GM18873 (cell line): Measurements from ENCODE around the gene CRYBB2.
"Not testable (repeated sequence)": the region's sequence is repeated elsewhere in the genome, so short reads cannot be mapped to it uniquely, and the experiment has no call there.

Experiments used
- ATAC-seq: cut with Tn5 transposase; IDR thresholded peaks from one replicate; pipeline ENCODE4 v1.9.1; 2021; ENCODE audit warnings: mild to moderate bottlenecking, moderate library complexity, moderate number of reproducible peaks; ENCODE audit not compliant: unreplicated experiment, low FRiP score

The CRYBB2 gene, protein sequence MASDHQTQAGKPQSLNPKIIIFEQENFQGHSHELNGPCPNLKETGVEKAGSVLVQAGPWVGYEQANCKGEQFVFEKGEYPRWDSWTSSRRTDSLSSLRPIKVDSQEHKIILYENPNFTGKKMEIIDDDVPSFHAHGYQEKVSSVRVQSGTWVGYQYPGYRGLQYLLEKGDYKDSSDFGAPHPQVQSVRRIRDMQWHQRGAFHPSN

DNA sequence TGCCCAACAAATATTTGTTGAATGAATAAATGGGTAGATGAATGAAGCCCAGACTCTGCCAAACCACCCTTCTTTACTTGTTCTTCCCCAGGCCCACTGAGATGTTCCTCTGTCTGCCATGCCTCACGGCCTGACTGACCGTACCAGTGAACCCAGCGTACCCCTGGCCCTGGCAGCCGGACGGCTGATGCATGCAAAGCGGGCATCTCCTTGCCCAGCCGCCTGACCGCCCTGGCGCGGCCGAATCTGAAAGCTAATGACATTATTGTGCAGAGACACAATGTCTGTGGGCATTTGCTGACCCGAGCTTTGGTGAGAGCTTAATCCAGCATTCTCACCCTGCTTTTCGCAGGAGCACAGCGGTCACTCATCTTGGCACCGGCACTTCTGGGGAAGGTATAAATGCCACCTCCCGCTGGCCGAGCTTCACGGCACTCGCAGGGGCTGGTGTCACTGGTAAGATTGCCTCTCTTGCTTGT, at the start of gene CRYBB2:
Gene CRYBB2, plus strand, starts transcription at position 429 of the 479 bp plus-strand sequence. CDS start 1,791 bp downstream, outside the sequence.
- ATAC-seq = no peak

DNA sequence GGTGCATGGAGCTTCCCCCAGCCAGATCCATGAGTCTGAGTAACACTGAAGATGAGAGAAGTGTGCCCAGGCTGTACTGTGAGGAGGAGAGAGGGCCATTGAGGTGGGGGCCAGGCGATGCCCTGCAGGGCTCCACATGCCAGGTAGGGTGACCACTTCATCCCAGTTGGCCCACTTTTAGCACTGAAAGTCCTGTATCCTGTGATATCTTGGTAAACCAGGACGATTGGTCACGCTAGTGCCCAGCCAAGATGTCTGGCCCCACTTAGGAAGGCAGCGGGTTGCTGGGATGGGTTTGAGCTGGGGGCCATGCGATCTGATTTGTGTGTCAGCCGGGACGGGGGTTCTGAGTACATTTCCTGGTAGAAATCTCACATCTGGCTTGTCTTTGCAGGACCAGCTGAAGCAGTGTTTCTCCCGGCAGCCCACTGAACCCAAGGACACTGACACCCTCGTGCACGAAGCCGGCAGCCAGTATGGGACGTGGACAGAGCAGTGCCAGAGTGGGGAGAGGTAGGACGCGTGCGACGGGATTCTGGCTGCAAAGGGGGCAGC, 48.9 kb upstream of the CRYBB2 start:
- no peak for ATAC-seq

DNA sequence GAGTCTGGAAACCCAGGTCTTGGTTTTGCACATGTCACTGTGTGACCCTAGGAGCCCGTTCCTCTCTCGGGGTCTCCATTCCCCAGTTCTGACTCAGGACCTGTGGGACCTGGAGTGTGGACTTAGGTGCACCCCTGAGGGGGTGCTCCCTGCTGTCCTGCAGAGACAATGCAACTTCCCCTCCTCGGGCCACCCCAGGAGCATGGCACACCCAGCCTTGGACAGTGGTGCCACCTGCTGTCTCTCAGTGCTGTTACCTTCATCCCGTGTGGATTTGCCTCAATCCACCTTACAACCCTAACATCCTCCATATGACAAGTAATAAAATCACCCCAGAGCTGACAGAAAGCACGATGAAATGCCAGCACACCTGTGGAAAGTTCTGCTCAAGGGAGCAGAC, 47.3 kb upstream of the CRYBB2 start:
- no peak for ATAC-seq

DNA sequence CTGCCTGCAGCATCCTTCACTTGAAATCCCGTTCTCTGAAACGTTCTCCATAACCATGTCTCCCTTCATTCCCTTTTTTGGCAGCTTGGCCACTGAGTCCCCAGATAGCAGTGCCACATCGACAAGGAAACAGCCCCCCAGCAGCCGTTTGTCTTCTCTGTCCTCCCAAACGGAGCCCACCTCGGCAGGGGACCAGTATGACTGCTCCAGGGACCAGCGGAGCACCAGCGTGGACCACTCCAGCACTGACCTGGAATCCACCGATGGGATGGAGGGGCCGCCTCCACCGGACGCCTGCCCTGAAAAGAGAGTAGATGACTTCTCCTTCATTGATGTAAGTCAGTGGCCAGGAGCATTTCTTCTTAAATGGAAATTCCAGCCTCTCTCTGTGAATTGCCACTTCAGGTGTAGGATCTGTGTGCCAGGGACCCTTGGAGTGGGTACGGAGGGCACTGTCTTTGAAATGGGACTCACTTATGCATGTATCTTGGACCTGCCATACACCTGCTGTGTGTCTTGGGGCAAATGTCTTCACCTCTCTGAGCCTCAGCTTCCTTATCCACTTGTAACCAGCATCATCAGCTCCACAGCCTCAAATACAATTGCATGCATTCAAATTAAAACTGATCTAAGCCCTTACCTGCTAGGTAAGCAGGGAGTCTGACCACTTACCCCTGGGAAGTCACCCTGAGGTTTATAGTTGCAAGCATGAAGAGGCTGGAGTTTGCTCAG, 45.1 kb upstream of the CRYBB2 start:
- no peak for ATAC-seq

DNA sequence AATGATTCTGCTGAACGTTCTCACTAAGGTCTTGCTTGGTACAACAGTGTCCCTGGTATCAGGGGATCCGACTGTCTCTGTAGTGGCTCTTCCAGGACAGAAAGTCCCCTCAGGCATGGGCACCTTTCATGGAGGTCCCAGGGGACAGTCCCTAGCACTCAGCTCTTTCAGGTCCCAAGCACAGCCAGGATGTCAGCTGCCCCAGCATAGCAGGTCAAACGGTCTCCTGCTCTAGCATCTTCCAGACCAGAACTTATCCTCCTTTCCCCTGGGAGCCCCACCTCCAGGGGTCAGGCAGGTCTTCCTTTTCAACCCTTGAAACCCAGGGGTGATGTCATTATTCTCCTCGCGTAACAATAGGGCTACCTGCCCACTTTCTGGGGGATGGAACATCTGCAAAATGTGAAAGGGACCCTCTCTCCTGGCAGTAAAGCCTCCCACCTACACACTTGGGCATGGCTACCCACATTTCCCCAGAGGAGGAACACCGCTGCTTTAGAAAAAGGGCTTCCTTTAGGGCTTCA, 44.5 kb upstream of the CRYBB2 start:
- no peak for ATAC-seq

DNA sequence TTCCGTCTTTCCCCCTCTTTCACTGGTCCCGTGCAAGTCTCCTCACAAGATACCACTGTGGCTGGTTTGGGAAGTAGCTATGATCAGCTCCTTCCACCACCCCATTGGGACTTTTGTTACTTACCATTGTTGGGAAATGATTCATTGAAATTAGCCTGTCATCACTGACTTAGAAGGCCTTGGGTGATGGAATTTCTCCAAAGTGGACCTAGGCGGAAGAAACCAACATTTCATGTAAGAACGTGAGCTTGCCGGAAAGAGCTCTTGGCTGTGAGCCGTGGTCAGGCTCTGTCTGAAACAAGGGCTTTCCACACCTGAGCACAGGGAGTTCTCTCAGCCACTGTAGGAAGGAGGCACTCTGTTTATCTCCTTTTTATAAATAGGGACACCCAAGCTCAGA, 43.3 kb upstream of the CRYBB2 start:
- ATAC-seq = no peak

DNA sequence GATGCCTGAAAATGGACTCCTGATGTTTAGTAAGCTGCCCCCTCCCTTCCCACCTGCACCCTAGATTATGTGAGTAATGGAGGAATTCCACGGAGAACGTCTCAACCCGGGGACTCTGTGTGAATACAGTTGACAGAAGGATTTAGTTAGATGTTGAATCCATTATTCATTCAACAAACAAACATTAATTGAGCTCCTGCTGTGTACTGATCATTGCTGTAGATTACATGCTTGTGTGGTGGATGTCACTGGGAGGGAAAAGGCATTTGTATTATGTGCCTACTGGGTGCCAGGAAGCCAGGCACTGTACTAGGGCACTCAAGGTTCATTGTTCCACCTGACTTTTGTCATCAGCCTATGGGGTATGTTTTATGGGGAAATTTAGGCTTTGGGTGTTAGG, 42.6 kb upstream of the CRYBB2 start:
- ATAC-seq = no peak

DNA sequence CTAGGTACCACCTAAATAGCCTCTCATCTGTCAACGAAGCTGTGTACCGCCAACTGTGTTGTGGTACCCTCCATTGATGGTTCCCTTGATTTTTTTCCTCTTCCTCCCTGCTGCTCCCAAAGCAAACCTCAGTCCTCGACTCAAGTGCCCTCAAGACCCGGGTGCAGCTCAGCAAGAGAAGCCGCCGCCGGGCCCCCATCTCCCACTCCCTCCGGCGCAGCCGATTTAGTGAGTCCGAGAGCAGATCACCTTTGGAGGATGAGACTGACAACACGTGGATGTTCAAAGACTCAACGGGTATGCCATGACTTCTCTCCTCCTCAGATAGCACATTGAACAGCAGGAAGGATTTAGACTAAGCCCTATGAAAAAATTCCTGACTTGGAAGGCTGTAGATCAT, 42.2 kb upstream of the CRYBB2 start:
- no peak for ATAC-seq

DNA sequence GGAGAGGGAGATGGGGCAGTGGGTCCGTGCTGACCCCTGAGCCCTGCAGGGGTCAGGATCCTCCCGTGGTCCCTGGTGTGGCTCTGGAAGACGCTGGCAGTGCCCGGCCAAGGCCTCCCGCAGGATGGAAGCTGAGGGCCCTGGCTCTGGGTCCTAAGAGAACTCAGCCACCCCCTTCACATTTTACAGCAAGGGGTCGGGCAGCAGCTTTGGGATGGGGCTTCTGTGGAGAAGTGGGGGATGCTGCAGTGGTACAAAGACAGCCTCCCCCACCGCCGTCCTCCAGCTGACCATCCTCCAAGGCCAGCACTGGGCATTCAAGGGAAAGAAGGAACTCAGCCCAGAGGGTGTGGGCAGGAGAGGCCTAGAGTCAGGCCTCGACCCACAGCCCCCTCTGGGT, 41.5 kb upstream of the CRYBB2 start:
- ATAC-seq = no peak

DNA sequence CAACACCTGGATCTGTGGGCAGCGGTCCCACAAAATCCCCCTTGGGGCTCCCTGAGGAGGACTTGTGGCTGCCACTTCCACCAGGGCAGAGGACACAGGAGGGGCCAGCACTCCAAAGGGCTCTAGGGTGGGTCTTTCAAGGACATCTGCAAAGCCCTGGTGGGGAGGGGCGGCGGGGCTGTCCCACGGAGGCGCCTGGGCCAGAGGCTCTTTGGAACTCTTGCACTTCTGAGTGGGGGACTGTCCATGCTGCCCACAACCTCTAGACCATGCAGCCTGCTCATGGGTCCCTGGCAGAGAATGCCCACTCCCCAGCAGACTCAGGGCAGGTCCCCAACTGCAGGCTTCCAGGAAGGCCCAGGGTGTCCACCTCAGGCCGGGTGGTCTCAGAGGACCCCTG, 41.1 kb upstream of the CRYBB2 start:
- not testable (repeated sequence) for ATAC-seq

DNA sequence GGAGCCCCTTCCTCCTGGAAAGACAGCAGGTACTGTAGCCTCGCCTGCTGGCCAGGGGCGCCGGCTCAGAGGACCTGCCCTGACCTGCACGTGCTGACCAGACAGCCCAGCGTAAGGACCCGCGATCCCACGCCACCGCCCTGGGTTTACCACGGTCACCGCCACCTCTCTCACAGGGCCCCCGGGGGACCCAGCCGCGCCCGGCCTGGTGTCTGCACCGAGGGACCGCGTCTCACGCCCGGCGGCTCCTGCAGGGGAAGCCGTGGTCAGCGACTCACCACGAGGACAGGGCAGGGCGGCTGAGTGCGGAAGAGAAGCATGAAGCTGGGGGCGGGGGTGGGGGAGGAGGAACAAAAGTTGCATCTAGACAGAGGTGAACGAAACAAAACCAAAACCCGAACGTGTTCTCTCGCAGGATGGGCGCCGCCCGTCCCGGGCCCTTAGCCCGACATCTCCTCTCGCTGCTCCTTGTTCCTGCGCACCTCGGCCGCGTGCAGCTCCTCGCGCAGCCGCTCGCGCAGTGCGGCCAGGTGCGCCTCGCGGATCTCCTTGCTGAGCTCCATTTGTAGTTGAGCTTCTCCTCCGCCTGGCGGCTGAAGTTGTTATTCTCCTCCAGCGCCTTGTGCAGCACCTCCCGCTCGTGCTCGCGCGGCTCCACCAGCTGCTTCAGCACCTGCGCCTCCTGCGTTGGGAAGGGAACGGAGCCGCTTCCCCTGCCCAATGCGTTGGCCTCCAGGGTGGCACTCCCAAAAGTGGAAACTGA, 40.4 kb upstream of the CRYBB2 start:
- ATAC-seq = not testable (repeated sequence)

DNA sequence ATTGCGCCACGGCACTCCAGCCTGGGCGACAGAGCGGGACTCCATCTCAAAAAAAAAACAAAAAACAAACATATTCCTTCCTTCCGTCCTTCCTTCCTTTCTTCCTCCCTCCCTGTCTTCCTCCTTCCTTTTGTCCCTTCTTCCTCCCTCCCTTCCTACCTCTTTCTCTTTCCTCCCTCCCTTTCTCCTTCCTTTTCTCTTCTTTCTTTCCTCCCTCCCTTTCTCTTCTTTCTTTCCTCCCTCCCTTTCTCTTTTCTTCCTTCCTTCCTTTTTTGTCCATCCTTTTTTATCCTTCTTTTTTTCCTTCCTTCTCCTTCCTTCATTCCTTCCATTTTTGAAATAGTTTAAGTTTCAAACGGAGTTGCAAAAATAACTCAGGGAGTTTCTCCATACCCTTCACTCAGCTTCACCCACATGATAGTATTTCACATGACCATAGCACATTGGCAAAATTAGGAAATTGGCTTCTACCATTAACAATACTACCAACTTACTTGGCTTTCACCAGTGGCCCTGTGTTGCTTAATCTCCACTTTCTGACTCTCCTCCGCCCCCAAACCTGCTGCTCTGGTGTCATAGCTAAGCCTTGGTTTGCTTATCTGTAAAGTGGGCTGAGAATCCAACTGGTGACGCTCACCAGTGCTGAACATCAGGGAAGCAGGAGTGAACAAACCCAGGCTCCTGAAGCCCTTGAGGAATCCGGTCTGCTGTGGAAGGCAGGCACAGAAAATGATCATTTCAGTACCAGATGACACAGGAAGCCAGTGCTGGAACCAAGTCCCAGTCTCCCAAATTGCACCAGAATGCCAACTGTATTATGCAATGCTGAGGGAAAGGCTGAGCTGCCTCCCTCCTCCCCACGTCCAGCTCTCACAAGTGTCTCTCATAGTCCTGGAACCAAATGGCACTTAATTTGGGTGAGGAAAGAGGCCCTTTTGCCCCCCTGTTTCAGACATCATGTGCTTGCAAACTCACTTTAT, 37.0 kb upstream of the CRYBB2 start:
- ATAC-seq = no peak

DNA sequence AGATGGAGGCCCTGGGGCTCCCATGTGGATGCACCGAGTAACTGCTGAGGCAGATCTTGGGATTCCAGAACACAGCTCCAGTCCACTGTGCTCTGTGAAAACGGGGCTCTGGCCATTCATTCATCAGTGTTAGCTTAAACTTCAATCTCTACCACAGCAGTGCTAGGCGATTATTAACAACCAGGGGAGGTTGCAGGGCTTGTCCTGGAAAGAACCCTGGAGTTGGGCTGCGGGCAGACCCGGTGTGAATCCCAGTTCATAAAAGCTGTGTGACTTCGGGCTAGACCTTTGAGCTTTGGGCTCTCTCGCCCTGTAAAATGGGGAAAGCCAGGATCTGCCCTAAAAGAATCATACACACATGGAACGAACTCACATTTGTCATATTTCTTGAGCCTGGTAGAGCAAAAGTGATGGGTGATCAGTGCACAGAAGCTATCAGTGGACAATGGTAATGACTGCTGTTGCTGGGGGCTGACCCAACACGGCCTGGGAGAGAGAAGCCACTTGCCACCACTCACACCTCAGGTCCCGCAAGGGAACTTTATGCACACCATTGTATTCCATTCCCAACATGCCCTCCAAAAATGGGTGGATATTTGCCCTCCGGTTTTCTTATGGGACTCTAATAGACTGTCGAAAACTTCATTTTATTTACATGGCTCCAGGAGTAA, 35.4 kb upstream of the CRYBB2 start:
- ATAC-seq = no peak

DNA sequence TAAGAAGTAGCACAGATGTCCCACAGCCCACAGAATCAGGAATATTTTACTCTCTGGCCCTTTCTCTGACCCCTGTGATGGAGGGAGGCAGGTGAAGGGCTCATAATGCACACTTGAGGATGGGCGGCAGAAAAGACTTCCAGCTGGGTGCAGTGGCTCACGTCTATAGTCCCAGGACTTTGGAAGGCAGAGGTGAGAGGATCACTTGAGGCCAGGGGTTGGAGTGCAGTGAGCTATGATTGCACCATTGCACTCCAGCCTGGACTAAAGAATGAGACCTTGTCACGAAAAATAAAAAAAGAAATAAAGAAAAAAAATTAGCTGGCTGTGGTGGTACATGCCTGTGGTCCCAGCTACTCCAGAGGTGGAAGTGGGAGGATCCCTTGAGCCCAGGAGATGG, 33.3 kb upstream of the CRYBB2 start:
- no peak for ATAC-seq

DNA sequence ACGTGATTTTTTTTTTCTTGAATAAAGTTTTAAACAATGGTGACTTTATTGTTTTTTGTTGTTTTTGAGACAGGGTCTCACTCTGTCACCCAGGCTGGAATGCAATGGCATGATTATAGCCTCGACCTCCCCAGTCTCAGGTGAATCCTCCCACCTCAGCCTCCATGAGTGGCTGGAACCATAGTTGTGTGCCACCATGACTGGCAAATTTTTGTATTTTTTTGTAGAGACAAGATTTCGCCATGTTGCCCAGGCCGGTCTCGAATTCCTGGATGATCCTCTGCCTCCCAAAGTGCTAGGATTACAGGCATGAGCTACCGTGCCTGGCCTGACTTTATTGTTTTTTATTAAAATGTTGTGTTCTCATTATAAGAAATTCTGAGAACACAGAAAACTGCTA, 32.0 kb upstream of the CRYBB2 start:
- no peak for ATAC-seq

DNA sequence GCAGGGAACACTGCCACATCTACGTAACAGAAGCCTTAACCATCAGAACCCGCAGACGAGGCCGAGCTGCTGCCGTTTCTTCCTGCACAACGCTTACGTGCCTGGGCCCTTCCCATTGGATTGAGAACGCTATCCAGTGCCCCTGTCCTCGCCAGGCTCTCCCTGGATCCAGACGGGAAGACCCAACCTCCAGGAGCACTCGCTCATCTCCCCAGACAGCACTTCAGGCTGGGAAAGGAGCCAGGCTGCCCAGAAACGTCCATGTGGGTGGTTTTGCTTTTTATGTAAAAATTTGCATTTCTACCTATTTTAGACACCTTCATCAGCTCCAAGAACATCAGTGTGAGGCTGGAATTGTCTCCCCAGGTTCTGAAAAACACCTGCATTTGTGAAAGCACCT, 27.0 kb upstream of the CRYBB2 start:
- no peak for ATAC-seq

DNA sequence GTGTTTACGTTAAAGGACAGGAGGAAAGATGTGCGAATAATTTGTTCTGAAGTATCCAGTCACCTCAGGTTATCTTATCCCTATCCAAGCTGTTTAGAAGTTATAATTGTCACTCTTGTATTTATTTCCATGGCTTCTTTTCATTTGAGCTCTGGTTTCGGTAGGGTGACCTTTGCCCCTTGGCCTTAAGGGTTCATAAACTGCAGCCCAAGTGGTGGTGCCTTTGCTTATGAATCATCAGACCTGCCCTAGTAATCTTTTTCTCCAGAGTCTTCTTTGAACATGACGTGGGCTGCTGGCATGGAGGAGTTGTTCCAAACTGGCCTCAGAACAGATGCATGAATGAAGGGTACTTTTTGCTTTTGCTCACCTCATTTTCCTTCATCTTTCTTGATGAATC, 26.3 kb upstream of the CRYBB2 start:
- no peak for ATAC-seq

DNA sequence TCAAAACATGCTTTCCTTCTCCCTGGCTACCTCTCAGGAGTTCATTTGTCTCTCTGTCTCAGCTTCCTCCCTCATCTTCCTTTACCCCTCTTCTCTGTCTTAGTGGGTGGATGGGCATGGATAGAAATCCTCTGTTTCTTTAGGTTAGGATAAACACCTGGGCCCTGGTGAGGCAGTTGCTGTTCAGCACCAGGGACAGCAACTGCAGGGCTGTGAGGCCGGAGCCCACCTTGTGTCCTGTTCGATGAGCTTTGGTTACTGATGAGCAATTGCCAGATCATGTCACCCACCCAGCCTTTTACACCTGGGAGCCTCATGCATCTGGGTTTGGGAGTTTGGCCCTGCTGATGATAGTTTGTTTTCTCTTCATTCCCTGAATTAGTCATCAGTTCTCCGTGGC, 25.9 kb upstream of the CRYBB2 start:
- ATAC-seq = no peak

DNA sequence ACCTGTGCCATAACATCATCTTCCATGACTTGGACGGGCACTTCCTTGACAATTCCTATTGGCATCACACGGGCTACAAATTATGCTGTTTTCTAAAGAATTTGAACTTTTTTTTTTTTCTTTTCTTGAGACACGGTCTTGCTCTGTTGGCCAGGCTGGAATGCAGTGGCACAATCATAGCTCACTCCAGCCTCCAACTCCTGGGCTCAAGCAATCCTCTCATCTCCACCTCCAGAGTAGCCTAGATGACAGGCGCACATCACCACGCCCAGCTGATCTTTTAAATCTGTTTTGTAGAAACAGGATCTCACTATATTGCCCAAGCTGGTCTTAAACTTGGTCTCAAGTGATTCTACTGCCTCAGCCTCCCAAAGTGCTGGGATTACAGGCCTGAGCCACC, 23.1 kb upstream of the CRYBB2 start:
- no peak for ATAC-seq
